HFF-Myc (cell line): ENCODE results near the gene SAP30BP.

Experiments
- DNase-seq: peaks from one replicate; pipeline ENCODE4 v3.0.0-alpha.2; 2011; ENCODE audit warnings: low read depth; ENCODE audit errors: extremely low read depth
- H3K4me3 ChIP-seq: replicated peaks from 2 replicates; pipeline ENCODE4 v1.5.1; 2011; ENCODE audit warnings: low read depth, mild to moderate bottlenecking, control low read depth, low read length
- CTCF ChIP-seq: IDR thresholded peaks from 2 replicates; pipeline ENCODE4 v1.5.1; 2012; ENCODE audit warnings: mild to moderate bottlenecking, low read depth, low read length, control low read depth; ENCODE audit errors: missing control alignments

Gene SAP30BP

GRCh38 chr17:75751676-75752404 lies 84.7 kb downstream of the SAP30BP start:
- no peak for TF ChIP-seq CTCF
- no peak overlapping the region for H3K4me3 ChIP-seq
- DNase-seq, result no peak

- no peak for TF ChIP-seq CTCF
- no peak for DNase-seq
These were observed 85.2 kb downstream of the SAP30BP start for GRCh38 chr17:75752405-75752709.

GRCh38 chr17:75752802-75753513 lies 85.8 kb downstream of the SAP30BP start:
- peak overlapping the region; percentile 37 for H3K4me3 ChIP-seq
- TF ChIP-seq CTCF, result no peak

More at GRCh38 chr17:75752405-75752709, 85.2 kb downstream of the SAP30BP start:
- H3K4me3 ChIP-seq, result no peak overlapping the region

GRCh38 chr17:75753514-75754377 lies 86.6 kb downstream of the SAP30BP start:
- DNase-seq, result no peak
- peak; percentile 46 for TF ChIP-seq CTCF
- H3K4me3 ChIP-seq, result peak overlapping the region; percentile 37

More at GRCh38 chr17:75752802-75753513, 85.8 kb downstream of the SAP30BP start:
- DNase-seq, result no peak

GRCh38 chr17:75754378-75755204 lies 87.5 kb downstream of the SAP30BP start:
- no peak for TF ChIP-seq CTCF
- no peak for DNase-seq
- H3K4me3 ChIP-seq, result no peak overlapping the region

GRCh38 chr17:75755205-75755901 lies 88.2 kb downstream of the SAP30BP start:
- no peak overlapping the region for H3K4me3 ChIP-seq
- TF ChIP-seq CTCF, result no peak
- no peak for DNase-seq
